ENCODE measurements around the gene CHD5.

Gene CHD5

DNA sequence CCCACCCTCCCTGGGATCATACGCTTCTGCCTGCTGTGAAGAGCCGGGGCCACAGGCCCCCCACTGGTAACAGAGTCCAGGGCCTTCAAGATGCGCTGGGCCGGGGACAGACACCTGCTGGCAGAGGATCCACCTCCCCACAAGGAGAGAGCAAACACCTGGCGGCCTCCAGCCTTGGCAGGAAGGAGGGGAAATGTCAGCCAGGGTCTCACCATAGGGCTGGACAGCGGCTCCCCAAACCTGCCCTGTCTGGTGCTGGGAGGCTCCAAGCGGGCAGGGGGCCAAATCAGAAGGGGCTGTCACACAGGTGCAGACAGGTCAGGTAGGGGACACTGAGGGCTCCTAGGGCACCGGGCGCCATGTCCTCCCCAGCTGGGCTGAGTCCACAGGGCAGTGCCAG, 75.5 kb downstream of the CHD5 start:
- H3K4me3 ChIP-seq (ENCODE audit: low read depth, low read length), result no peak overlapping the region
- TF ChIP-seq, protein P1, sequence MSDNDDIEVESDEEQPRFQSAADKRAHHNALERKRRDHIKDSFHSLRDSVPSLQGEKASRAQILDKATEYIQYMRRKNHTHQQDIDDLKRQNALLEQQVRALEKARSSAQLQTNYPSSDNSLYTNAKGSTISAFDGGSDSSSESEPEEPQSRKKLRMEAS (IDR thresholded peaks at IDR 0.05; ENCODE audit: low read depth, low read length), result no peak
- no peak for DNase-seq (ENCODE audit: low read depth)

DNA sequence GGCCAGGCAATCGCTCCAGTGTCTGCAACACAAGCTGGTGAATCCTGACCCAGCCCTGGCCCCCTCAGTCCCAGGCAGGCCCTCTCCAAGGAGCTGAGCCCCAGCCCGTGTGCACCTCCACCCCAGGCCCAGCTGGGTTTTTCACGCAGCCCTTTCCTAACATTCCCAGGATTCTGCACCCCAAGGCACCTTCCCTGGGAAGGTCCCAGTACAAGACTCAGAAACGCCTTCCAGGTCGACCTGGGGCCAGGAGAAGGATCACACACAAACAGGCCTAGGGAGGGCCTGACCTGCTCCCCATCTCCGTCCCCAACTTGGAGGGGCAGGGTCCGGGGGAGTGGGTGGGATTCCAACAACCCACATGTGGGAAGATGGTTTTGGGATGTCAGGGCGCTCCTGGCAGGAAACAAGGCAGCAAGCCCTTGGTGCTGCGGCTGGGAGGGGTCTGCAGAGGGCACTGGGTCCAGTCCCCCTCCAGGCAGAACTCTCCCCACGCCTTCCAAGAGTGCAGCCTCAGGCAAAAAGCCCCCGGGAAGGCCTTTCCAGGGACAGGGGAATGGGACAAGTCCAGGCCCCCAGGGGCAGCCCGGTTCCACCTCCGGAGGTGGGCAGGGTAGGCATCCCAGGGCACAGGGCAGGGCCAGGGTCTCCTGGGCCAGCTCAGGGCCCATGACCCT, 76.1 kb downstream of the CHD5 start:
- no peak overlapping the region for H3K4me3 ChIP-seq (ENCODE audit: low read depth, low read length)
- DNase-seq (ENCODE audit: low read depth), result no peak
- TF ChIP-seq, protein P2, sequence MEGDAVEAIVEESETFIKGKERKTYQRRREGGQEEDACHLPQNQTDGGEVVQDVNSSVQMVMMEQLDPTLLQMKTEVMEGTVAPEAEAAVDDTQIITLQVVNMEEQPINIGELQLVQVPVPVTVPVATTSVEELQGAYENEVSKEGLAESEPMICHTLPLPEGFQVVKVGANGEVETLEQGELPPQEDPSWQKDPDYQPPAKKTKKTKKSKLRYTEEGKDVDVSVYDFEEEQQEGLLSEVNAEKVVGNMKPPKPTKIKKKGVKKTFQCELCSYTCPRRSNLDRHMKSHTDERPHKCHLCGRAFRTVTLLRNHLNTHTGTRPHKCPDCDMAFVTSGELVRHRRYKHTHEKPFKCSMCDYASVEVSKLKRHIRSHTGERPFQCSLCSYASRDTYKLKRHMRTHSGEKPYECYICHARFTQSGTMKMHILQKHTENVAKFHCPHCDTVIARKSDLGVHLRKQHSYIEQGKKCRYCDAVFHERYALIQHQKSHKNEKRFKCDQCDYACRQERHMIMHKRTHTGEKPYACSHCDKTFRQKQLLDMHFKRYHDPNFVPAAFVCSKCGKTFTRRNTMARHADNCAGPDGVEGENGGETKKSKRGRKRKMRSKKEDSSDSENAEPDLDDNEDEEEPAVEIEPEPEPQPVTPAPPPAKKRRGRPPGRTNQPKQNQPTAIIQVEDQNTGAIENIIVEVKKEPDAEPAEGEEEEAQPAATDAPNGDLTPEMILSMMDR (IDR thresholded peaks at IDR 0.05; ENCODE audit: low read depth, low read length), result no peak
- TF ChIP-seq, protein P1 (IDR thresholded peaks at IDR 0.05; ENCODE audit: low read depth, low read length), result no peak
- TF ChIP-seq MYC (IDR thresholded peaks at IDR 0.05; ENCODE audit: low read depth, low read length) (no peak), POLR2A (IDR thresholded peaks at IDR 0.05; ENCODE audit: extremely low read depth, insufficient read length) (no peak)

DNA sequence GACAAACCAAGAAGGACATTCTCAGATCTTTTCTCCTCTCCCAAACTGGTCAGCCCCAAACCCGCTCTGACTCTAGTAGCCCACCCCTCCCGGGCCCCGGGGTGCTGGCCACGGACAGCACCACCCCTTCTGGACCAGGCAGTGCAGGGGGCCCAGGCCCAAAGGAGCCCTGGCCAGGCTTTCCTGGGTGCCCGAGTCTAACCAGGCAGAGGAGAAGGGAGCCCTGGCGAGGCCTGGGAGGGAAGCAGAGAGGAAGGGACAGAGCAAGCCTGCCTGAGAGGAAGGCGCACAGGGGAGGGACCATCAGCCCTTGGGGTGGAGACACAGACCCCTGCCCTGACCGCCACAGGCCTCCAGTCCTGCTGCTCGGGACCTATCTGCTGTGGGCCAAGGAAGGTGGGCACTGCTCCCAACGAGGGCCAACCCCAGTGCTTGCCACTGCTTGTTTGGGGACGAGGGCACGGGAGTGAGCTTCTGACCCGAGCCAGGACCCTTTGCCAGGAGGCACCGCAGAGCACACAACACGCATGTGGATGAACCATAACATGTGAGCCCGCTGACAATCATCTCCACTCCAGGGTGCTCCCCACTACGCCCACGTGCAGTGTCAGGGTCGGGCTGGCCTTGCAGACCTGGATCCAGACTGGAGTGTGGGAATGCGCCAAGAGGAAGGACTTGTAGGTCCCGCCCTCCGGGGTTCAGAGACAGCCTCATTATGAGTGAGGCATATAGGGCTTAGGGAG, 76.8 kb downstream of the CHD5 start:
- H3K4me3 ChIP-seq (ENCODE audit: low read depth, low read length), result no peak overlapping the region
- TF ChIP-seq MYC (IDR thresholded peaks at IDR 0.05; ENCODE audit: low read depth, low read length), result no peak
- no peak for TF ChIP-seq POLR2A (IDR thresholded peaks at IDR 0.05; ENCODE audit: extremely low read depth, insufficient read length)
- TF ChIP-seq, protein P1 (IDR thresholded peaks at IDR 0.05; ENCODE audit: low read depth, low read length), result no peak
- TF ChIP-seq, protein P2 (IDR thresholded peaks at IDR 0.05; ENCODE audit: low read depth, low read length), result no peak
- no peak for DNase-seq (ENCODE audit: low read depth)

DNA sequence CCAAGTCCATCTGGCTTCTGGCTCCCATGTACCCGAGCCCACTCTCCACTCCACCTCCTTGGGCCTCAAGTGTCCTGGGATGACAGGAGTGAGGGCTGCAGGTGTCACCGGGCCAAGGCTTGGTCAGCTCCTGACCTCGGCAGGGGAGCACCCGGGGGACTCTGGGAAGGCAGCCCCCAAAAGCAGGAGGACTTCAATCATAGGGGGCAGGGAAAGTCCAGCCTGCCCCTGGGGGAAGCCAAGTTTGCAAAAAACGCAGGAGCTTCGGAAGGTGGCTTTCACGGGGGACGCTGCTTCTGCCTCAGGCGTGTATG, 77.6 kb downstream of the CHD5 start:
- H3K4me3 ChIP-seq (ENCODE audit: low read depth, low read length), result no peak overlapping the region
- TF ChIP-seq, protein P2 (IDR thresholded peaks at IDR 0.05; ENCODE audit: low read depth, low read length), result no peak
- TF ChIP-seq, protein P1 (IDR thresholded peaks at IDR 0.05; ENCODE audit: low read depth, low read length), result no peak
- TF ChIP-seq MYC (IDR thresholded peaks at IDR 0.05; ENCODE audit: low read depth, low read length) (no peak), POLR2A (IDR thresholded peaks at IDR 0.05; ENCODE audit: extremely low read depth, insufficient read length) (no peak)
- no peak for DNase-seq (ENCODE audit: low read depth)

DNA sequence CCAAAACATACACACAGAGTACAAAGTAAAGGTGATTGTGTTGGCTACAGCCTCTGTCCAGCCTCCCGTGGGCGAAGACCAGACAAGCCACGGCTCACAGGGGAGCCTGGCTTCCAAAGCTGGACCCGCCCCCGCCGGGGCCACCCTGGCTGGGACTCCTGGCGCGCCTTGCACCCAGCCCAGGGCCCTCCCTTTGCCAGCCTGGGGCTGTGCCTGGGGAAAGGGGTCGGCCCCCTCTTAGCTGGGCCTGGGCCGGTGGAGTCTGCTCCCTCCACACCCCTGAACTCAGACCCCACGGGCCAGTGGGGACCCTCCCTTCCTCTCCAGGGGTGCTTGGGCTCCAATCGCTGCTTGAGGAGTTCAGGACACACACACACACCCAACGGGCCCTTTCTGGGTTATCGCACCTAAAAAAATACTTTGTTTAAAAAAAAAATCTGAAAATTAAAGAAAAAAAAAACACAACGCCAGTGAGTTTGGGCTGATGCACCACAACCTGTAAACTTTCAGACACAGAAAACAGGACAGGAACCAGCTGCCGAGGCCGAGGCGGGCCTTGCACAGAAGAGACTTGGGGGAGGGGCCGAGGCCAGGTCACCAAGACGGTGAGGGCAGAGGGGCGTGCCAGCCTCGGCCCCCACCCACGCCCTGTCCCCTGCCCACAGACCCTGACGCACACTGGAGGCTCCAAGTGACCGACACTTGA, 78.1 kb downstream of the CHD5 start:
- no peak overlapping the region for H3K4me3 ChIP-seq (ENCODE audit: low read depth, low read length)
- TF ChIP-seq, protein P1 (IDR thresholded peaks at IDR 0.05; ENCODE audit: low read depth, low read length), result no peak
- no peak for TF ChIP-seq POLR2A (IDR thresholded peaks at IDR 0.05; ENCODE audit: extremely low read depth, insufficient read length)
- no peak for TF ChIP-seq MYC (IDR thresholded peaks at IDR 0.05; ENCODE audit: low read depth, low read length)
- TF ChIP-seq, protein P2 (IDR thresholded peaks at IDR 0.05; ENCODE audit: low read depth, low read length), result no peak
- DNase-seq (ENCODE audit: low read depth), result no peak
